GM21515 (cell line): ENCODE data around the gene SMAD3.
A peak's percentile ranks its signal among the peaks of the same experiment; 100 is the strongest.

Experiments
- ATAC-seq: cut with Tn5 transposase; IDR thresholded peaks from one replicate; pipeline ENCODE4 v1.9.1; 2021; ENCODE audit not compliant: unreplicated experiment

Gene SMAD3

DNA sequence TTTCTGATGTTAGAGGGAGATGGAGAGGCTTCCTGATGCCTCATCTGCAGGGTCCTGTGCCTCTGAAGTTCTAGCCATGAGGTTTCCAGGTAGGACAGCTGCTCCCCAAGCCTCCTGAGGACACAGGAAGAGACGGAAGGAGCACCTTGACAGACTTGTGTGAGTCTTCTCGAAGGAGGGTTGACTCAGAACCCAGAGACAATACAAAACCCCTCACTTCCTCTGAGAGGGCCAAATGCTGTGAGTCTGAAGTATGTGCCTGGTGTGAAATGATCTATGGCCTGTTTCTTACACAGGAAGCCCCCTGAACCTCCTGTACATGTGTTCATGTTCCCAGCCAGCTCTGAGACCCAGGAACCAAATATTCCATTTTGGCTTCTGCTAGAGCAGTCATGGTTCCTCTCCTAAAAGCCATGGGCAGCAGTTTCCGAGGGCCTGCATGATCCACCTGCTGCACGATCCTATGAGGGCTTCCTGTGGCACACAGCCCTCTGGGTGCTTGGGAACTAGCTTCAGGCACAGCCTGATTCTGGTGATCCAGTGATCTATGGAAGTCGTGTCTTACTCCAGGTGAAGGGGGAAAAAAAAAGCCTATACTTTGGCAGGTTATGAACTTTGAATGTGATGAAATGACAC, 126.9 kb downstream of the SMAD3 start:
- no peak for ATAC-seq

DNA sequence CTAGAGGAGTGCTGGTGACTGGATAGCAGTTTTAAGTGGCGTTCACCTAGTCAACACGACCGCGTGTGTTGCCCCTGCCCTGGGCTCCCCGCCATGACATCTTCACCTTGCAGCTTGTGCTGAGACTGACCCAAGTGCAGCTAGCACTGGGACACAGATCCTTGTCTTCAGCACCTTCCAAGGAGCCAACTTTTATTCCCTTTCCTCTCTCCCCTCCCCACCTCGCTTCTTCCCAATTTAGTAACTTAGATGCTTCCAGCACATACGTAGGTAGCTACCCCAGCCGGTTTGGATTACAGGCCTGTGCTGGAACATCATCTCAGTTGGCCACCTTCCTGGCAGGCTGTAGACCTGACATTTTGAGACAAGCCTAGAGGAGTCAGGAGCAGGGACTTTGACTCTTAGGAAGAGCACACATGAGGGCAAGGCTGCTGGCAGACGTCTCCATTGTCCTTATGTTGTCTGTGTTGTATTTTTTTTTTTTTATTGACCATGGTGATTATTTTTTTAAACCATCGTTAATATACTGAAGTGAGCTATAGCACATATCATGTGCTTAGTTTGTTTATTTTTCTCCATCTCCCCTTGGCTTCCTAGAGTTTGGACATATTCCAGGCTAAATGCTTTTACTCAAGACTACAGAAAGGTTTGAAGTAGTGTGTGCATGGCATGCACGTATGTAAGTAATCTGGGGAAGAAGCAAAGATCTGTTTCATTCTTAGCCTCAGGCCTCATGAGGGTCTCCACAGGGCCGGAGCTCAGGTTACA, 128.0 kb downstream of the SMAD3 start:
- no peak for ATAC-seq

DNA sequence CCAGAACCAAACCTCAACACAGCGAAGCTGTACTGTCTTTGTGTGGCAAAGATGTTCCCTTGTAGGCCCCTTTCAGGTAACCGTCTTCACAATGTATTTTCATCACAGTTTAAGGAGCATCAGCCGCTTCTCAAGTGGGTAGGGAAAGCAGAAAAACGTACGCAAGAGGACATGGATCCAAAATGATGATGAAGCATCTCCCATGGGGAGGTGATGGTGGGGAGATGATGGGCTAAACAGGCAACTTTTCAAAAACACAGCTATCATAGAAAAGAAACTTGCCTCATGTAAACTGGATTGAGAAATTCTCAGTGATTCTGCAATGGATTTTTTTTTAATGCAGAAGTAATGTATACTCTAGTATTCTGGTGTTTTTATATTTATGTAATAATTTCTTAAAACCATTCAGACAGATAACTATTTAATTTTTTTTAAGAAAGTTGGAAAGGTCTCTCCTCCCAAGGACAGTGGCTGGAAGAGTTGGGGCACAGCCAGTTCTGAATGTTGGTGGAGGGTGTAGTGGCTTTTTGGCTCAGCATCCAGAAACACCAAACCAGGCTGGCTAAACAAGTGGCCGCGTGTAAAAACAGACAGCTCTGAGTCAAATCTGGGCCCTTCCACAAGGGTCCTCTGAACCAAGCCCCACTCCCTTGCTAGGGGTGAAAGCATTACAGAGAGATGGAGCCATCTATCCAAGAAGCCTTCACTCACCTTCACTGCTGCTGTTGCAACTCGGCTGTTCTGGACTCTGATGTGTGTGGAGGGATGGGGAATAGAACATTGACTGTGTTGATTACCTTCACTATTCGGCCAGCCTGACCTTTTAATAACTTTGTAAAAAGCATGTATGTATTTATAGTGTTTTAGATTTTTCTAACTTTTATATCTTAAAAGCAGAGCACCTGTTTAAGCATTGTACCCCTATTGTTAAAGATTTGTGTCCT, 129.0 kb downstream of the SMAD3 start:
- ATAC-seq, result no peak

DNA sequence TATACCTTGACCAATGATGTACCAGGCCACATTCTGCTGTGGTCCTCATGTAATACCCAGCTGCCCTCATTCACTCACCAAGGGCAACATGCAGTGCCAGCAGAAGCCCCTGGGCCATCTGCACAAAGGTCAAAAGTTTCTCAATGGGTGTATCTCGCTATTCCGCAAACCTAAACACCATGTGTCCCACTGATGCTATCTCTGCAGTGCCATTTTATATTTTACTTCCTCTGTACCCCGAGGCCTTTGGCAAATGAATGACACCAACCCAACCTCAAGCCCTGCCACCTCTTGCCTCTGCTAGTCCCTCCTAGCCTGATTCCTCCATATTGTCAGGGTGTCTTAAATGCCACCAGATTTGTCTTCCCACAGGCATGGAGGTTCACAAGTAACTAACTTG, 129.9 kb downstream of the SMAD3 start:
- no peak for ATAC-seq

DNA sequence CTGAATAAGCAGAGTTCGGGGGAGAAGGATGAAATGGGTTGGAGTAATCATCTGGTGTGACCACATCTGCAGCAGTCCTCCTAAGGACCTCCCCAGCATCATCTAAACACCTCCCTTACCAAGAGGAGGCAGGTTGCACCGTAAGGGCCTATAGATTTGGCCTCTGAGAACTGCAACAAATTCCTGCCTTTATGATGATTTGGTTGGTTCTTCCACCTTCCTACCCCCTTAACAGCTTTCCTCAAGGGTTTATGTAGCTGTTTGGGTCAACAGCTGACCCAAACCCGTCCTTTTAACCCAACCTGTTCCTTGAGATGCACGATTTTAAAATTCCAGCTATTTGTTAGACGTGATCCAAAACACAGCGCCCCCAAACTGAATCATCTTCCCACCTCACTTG, 130.8 kb downstream of the SMAD3 start:
- no peak for ATAC-seq

DNA sequence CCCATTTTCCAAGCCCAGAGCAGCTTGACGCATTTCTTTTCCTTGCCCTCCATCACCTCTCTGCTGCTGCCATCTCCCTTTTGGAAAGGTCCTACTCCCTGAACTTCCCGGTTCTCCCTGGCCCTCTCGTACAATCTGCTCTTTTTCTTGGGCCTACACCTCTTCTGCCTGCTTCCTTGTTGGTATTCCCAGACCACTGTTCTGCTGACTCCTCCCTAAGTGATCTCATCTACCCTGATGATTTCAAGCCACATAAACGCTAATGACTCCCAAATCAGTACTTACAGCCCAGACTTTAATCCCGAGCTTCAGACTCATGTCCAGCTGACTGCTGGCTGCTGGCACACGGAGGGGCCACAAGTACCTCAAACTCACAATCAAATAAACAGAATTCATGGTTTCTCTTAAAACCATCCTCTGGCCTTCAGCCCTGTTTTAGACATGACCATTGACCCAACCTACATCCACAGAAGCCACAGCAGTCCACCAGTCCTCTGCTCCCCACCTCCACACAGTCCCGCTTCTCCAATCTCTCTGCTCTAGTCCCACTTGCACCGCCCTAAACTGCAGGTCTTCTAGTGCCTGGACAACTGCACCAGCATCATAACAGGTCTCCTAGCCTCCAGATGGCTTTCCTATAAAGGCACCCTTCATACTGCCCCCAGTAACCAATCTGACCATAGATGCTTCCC, 131.4 kb downstream of the SMAD3 start:
- no peak for ATAC-seq

DNA sequence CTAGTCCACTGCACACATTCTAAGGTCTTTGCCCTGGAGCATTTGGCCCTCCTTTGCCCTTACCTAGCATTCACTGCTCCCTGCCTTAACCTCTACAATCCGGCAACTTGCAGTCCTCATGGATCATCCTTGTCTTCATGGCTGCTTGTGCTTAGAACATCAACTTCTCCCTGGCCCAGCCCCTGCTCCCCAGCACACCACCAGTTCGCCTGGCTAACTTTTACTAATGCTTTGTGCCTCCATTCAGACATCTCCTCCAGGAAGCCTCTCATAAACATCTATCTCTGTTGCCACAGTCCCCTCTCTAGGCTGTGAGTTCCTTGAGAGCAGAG, 131.9 kb downstream of the SMAD3 start:
- ATAC-seq, result no peak

DNA sequence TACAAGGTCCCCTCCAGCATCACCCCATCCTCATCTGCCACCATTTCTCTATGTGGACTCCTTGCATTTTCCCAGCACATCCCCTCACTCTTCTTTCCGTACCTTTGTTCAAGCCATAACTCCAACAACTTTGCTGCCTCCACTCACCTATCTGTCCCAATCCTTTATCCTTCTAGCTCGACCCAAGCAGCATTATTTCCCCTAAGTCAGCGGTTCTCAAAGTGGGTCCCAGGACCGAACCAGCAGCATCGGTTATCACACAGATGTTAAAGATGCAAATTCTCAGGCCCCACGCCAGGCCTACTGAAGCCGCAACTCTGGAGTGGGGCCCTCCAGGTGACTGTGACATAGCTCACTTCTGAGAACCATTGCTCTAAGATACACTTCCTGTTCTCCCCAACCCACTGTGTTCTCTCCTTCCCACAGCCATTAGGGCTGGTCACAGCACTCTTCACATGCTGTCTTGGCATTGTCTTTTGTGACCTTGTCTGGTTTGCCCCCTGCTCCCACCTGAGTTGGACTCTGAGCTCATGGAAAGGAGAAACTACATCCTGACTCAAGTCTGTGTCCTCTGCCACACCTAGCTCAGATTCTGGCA, 132.9 kb downstream of the SMAD3 start:
- ATAC-seq, result peak; percentile 55

DNA sequence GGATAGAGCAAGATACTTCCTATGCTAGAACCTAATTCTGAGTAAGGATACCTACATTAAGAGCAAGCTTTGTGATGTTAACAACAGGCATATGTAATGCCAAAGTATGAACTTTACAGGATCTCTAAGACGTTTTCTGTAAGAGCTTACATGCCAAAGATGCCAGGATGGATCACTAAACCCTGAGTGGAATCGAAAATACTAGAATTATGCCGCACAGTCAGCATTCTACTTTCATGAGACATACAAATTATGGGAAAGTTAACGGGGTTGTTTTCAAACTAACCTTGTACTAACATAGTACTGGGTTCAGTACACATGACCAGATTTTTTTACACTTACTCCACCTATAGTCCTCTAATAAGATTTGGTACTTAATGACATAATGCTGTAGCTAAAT, 134.0 kb downstream of the SMAD3 start:
- ATAC-seq, result no peak

DNA sequence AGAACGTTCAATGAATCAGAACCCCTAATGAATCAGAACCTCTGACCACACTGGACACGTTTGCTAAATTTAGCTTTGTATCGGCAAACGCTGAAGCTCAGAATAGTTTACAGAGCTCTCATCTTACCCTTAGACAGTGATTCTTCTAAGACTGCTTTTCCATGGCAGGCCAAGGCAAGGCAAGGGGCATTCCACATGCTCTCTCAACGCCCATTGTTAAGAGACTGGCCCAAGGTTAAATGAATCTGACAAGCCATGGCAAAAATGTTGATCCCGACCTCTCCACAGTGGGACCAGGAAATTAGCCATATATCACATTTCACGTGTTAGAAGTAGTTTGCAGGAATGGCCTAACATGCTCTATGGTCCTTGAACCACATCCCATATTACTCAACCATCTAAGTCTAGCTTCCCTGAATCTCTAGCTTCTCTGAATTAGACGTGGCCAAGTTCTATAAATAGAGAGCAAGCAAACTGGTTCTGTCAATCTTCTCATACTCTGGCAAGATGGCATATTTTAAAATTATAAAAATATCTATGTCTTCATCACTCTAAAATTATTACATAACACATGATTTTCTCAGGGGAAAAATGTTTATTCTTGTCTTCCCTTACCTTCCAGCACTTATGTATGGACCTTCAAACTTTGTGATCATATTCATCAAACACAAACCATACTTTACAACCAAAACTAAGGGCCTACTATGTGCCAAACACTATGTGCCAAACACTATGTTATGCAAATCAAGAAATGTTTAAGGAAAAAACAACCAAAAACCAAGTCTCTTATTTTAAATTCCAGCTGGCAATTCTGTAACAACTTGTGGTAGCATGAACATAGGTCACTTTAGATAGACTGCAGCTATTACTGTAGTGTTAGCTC, 134.7 kb downstream of the SMAD3 start:
- no peak for ATAC-seq

DNA sequence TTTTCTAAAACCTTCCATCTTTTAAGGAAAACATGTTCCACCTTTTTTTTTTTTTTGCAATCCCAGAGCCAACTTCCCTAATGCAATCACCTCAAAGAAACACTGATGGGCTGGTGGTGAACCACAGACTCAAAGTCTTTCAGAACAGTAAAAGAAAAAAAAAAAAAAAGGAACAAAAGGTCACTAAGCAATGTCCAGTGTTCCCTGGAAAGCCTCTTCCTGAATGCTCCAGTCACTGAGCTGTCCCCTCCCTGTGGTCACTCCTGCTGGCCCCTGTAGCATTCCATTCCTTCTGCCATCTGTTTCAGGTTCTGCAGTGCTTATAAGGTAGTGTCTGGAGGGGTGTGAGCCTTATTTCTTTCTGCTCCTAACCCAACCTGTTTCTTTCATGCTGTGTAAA, 135.7 kb downstream of the SMAD3 start:
- ATAC-seq, result no peak

DNA sequence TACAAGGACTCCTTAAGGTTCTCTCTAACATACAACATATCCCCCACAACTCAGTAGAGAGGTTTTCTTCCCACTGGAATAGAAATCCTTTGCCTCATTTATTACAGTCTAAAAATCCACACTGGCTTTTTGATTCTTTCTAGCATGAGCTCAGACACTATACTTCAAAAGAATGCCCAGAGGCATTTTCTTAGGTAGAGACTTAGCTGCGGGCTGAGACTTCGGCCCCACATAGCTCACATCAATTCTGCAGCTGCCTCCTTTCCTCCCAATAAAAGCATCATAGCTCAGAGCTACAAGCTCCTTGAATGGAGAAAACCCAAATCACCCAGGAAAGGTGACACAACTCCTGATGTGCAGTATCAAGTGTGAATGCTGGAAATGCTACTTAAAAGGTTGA, 136.7 kb downstream of the SMAD3 start:
- no peak for ATAC-seq

DNA sequence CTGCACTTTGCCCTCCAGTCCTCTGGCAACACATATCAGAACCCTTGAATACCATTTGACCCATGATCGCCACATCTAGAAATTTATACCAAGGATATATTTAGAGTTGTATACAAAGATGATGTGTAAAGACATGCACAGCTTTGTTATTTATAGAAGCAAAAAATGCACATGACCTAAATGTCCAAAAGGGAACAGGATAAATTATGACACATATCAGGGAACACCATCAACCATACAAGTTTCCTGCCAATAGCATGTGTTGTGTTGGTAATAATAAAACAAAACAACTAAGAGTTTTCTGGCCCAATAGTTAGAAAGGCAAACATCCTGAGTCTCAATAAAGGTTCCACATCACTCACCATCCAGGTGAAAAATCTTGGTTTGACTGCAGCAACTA, 137.6 kb downstream of the SMAD3 start:
- ATAC-seq, result no peak

DNA sequence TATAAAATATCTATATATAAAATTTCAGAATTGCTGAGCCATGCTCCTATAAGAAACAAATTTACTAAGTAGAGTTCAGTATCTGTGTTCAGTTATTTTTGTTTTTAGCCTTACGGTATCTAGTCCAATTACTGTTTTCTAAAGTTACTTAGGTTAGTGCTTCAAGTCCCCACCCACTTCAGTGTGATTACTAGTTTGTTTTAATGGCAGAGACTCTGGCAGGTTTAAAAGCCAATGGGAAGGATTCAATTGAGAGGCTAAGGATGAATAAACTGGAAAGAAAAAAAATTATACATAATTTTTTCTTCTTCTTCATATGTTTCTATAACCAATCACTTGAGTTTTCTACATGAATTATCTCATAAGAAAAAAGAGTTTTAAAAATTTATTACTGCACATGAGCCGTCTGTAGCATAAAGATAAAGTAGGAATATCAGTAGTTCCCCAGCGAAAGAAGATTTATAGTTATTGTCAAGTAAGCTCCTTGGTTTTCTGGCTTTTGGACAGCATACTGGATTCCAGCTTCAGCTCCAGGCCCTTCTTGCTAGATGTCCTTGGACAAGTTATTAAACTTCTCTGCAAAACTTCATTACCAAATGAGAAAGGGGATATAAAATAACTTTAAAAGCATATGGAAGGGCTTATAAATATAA, 142.3 kb downstream of the SMAD3 start:
- no peak for ATAC-seq

DNA sequence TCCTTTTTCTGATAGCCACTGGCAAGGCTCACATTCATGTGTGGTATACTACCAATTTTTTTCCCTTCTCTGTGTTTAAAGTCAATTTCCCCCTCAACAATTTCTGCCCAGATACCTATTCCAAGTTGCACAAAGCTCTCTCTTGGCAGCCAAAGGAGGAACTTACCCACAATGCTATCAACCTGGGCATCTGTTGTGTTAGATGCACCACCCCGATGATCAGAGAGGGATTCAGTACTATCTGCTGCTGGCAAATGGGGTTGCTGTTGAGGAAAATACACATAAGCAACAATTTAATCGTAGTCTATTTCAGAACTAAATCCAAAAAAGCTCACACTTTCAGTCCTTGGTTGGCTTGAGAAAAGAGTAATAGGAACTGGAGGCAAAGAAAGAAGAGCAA, 143.0 kb downstream of the SMAD3 start:
- no peak for ATAC-seq

DNA sequence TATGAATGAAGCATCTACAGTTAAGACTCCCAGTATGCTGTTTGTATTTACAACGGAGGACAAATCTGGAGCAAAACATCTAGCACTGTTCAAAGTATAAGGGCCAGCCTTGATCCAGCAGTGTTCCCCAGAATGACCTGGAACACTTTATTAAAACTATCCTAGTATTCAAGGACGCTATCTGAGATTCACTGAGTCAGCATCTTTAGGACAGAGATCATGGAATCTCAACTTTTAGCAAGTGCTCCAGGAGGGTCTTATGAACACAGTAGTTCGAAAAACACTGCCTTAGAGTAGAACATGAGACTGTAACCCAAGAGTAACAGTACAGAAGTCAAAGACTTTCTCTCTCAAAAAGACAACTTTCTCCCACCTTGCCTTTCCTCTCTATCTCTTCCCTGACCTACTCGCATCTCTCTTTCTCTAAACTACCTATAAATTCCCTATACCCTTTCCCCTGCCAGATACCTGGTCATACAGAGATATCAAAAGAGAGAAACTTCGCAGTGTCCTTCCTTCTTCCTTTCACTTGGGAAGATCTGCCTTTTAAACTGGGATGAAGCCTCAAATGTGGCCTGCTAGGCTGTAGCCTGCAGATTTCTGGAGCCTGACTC, 145.3 kb downstream of the SMAD3 start:
- ATAC-seq, result no peak

DNA sequence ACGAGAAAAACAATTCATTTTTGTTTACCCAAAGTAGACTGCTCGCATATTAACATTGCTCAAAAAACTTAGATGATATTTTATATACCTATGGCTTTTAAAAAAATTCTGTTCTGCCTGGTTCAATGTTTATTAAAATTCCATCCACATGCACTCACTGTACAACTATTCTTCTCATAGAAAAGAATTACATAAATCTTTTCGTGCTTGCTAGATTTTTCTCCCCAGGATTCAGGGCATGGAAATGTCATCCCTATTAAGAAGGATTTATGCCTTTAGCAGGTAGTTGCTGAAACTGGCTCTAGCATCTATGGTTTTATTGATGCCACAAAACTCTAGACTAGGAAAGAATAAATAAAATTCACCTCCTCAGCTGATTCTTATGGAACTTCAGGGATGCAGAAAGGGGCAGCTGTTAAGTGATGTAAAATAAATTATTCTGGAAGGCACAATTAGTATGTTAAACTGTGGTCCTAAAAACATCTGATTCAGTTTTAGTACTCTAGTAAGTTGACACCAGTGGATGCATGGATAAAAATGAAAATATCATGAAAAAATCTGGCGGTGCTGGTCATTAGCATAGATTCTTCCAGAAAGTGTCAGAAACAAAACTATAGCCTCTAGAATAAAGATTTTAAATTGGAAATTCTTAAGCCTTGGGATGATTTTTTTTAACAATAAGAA, 147.4 kb downstream of the SMAD3 start:
- no peak for ATAC-seq

DNA sequence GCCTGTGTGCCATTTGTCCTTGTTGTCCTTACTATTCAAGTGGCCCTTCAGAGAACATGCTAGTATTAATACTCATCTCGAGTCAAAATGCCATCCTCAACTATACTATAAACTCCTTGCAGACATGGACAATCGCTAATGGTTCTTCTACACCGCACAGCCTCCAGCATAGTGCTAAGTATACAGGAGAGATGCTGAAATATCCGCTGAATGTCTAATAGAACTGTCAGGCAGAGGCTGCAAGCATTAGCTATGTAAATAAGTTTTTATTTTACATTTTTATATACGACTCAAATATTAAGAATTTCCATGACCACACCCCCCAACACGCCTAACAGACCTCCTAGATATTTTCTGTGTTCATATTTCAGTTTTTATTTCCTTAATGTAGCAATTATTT, 149.7 kb downstream of the SMAD3 start:
- no peak for ATAC-seq
